ENCODE measurements around the gene GRAMD1B.

GRCh38 chr11:123458501-123458900, 28.4 kb downstream of the GRAMD1B start:
- TF ChIP-seq, protein P1, sequence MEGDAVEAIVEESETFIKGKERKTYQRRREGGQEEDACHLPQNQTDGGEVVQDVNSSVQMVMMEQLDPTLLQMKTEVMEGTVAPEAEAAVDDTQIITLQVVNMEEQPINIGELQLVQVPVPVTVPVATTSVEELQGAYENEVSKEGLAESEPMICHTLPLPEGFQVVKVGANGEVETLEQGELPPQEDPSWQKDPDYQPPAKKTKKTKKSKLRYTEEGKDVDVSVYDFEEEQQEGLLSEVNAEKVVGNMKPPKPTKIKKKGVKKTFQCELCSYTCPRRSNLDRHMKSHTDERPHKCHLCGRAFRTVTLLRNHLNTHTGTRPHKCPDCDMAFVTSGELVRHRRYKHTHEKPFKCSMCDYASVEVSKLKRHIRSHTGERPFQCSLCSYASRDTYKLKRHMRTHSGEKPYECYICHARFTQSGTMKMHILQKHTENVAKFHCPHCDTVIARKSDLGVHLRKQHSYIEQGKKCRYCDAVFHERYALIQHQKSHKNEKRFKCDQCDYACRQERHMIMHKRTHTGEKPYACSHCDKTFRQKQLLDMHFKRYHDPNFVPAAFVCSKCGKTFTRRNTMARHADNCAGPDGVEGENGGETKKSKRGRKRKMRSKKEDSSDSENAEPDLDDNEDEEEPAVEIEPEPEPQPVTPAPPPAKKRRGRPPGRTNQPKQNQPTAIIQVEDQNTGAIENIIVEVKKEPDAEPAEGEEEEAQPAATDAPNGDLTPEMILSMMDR (IDR thresholded peaks at IDR 0.05; ENCODE audit: low read depth, low read length, poor library complexity, severe bottlenecking): no peak
- TF ChIP-seq EZH2phosphoT487 (IDR thresholded peaks at IDR 0.05; ENCODE audit: borderline replicate concordance, low read length): no peak

Data from DOHH2 (cell line).